Omental fat pad (tissue), 4 donors: ENCODE data around the gene HMGCS2. TPM values are rescaled to one million over a fixed set of nuclear protein-coding genes. Genes with fewer than 3 reads are reported as not detected.
A peak's percentile ranks its signal among the peaks of the same experiment; 100 is the strongest.
"Not testable (repeated sequence)": the region's sequence is repeated elsewhere in the genome, so short reads cannot be mapped to it uniquely, and the experiment has no call there.

ENCODE experiments used
- ATAC-seq: fragments of 150-250 bp; one replicate; pipeline ENCODE4 v1.9.1; 2016; ENCODE audit warnings: mild to moderate bottlenecking, moderate library complexity; ENCODE audit not compliant: low FRiP score
- DNase-seq: peaks from one replicate; pipeline ENCODE4 v3.0.0-alpha.2; 2019; ENCODE audit warnings: low spot score
- CTCF ChIP-seq, 3 donors: fragments of 450-650 bp; IDR thresholded peaks; one replicate each; pipeline ENCODE4 v1.5.1; 2016 to 2017; ENCODE audit warnings: antibody characterized with exemption in 3 of 3, mild to moderate bottlenecking in 3 of 3, moderate library complexity in 2 of 3
- total RNA-seq, 4 donors: library from RNA; depleted of rRNA; stranded (reverse); fragments of >200 nt; gene quantifications; one replicate each; pipeline ENCODE4 v1.1.0, GENCODE V29; 2016

HMGCS2 gene
- total RNA-seq, 4 donors from 2014 or later: 0.56 to 4.3 (median 0.96) TPM; not detected in 1

- TF ChIP-seq CTCF (IDR thresholded peaks at IDR 0.05): no peak
- DNase-seq: no peak
- ATAC-seq: no peak
Observed at GRCh38 chr1:119714583-119714982, 54.1 kb downstream of the HMGCS2 start.

GRCh38 chr1:119713749-119714456 is 54.8 kb downstream of the HMGCS2 start:
- no peak for DNase-seq
- ATAC-seq: peak; percentile 19
- TF ChIP-seq CTCF (IDR thresholded peaks at IDR 0.05): no peak

GRCh38 chr1:119713039-119713748 is 55.5 kb downstream of the HMGCS2 start:
- no peak for TF ChIP-seq CTCF (IDR thresholded peaks at IDR 0.05)
- DNase-seq (no peak), ATAC-seq (peak; percentile 14)

- no peak for DNase-seq
- peak; percentile 75 for ATAC-seq
- TF ChIP-seq CTCF (IDR thresholded peaks at IDR 0.05): no peak
Observed at GRCh38 chr1:119712342-119713038, 56.2 kb downstream of the HMGCS2 start.

GRCh38 chr1:119711804-119712341 is 56.8 kb downstream of the HMGCS2 start, which contains the start of gene PHGDH:
Gene PHGDH (plus strand): TSS chr1:119711934. CDS start chr1:119712023, 89 bp downstream.
- ATAC-seq: peak; percentile 76

GRCh38 chr1:119711356-119711803 is 57.3 kb downstream of the HMGCS2 start:
- not testable (repeated sequence) for DNase-seq, ATAC-seq

More at GRCh38 chr1:119711804-119712341, 56.8 kb downstream of the HMGCS2 start, which contains the start of gene PHGDH:
- peak; percentile 36 for DNase-seq
- no peak for TF ChIP-seq CTCF (IDR thresholded peaks at IDR 0.05)

GRCh38 chr1:119706599-119706998 is 62.1 kb downstream of the HMGCS2 start:
- ATAC-seq, DNase-seq: not testable (repeated sequence)
